Measurements from ENCODE around the gene P2RY8.

DNA sequence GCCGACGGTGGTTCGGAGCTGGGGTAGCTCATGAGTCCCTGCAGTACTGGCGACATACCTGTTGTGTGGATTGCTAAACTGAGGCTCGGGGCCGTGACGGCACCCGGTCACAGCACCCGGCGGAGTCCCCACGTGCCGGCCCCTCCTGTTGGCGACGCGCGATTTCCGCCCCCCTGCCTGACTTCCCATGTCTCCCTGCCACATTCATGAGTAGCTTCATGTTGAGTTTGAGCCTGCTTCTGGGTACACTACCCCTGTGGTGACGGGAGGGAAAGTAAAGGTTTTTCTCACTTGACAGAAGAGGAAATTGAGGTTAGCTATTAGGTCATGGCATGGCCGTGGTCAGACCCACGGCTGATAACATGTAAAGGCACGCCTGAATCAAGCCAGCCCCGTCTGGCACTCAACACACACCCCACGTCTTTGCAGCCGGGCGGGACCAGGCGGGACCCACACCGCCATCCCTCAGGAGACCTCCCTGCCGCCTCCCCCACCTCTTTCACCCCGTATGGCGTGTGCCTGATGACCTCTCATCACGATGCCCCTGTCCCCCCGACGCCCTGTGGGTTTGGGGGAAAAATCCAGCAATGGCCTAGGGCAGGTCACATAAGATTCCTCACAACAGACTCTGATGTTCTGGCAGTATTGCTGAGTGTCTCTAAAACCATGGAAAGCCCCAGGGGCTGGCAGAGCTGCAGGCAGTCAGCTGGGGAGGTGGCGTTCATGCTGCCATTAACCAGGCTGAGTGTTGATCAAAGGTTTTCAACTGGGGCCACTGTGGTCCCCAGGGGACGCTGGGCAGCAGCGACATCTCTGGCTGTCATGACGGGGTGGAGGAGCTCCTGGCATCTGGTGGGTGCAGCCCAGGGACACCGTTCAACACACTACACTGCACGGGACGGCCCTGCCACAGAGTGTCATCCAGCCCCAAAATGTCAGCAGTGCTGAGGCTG is 29.2 kb downstream of the P2RY8 start:
- TF ChIP-seq, protein P1, sequence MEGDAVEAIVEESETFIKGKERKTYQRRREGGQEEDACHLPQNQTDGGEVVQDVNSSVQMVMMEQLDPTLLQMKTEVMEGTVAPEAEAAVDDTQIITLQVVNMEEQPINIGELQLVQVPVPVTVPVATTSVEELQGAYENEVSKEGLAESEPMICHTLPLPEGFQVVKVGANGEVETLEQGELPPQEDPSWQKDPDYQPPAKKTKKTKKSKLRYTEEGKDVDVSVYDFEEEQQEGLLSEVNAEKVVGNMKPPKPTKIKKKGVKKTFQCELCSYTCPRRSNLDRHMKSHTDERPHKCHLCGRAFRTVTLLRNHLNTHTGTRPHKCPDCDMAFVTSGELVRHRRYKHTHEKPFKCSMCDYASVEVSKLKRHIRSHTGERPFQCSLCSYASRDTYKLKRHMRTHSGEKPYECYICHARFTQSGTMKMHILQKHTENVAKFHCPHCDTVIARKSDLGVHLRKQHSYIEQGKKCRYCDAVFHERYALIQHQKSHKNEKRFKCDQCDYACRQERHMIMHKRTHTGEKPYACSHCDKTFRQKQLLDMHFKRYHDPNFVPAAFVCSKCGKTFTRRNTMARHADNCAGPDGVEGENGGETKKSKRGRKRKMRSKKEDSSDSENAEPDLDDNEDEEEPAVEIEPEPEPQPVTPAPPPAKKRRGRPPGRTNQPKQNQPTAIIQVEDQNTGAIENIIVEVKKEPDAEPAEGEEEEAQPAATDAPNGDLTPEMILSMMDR (IDR thresholded peaks at IDR 0.05; ENCODE audit: low read length), result no peak
- TF ChIP-seq EZH2 (optimal IDR thresholded peaks at IDR 0.05; ENCODE audit: low read depth, low read length), result no peak

Measured in MM.1S (cell line).